Stimulated activated CD4-positive, alpha-beta T cell treated with anti-CD3 and anti-CD28 coated beads, TNF-alpha, amount 100 ng/mL, for 48 hours (primary cell): ENCODE results near the gene ZBTB16.

Experiments used
- DNase-seq, 3 donors: peaks; one replicate each; pipeline ENCODE4 v3.0.0-alpha.2; 2020; ENCODE audit warnings: low read depth in 3 of 3

The ZBTB16 gene

DNA sequence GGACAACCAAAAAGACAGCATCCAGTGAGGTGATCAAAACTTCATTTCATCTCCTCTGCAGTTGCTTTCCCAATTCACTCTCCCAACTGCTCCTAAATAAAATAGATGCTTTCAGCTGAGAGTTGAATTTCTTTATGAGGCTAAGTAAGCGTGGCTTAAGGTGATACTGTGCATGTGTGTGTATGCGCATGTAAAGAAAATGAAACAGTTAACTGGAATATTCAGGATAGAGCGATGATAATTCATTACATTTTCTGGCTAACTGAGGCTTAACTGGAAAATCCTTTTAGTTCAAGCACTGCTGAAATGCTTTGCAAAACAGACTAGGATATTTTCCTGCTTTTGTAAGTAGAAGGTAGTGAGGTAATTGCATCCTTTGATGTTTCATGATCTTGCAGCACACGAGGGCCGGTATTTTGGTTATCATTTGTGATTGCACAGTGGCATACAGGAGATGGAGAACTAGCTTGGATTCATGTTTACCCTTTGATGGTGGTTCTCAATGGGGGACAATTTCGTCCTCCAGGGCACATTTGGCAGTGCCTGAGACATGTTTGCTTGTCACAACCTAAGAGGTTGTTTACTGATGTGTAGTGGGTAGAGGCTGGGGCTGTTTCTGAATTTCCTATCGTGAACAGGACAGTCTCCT lies 71.2 kb downstream of the ZBTB16 start:
- DNase-seq = no peak

DNA sequence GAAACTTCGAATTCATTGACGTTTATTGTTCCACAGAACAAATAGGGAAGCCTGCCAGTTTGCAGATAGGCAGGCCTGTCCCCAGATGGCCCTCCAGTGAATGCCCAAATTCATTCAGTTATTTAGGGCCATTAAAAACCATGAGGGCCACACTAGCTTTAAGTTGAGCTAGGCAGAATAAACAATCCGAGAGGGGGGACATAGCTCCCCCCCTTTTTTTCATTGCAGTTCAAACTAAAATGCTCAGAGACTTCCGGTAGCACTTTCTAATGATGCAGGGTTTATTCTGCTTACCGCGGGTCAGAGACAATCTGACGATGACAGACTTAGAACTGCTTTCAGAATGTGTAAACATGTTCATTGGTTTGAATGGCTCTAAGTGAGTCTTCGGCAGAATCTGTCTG lies 72.0 kb downstream of the ZBTB16 start:
- no peak for DNase-seq

DNA sequence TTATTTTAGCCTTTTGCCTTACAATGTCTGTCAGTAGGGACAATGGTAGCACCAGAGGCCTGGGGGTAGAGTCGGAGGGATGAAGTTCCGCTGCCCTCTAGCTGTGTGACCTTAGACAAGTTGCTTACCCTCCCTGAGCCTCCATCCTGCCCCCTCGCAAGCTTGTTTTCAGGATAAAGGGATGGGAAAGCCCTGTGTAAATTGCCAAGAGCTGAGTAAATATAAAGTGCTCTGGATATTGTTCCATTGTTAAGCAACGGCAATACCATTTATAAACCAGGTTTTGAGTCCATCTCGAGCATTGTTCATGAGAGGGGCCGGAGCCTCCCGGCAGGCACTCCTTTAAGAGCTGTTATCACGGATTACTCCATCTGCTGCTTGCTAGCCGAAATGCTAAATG lies 72.9 kb downstream of the ZBTB16 start:
- no peak for DNase-seq

DNA sequence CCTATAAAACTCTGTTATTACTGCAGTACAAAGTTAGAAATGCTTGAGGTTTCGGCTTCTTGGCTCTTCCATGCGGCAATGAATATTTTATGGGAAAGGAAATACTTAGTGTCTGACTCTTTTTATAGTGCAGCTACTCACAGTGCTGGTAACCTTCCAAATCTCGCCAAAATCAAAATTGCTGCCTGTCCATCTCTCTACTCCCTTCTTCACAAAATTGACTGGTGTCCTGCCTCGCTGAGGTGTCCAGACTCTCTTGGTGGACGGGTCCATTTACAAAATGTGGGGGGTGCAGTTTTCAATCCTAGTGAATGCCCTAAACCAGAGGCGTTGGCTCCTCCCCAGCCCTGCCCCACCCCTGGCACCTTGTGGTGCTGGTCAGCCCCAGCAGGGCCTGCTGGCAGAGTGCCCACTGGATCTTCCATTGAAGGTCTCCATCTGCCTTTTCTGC lies 73.5 kb downstream of the ZBTB16 start:
- DNase-seq = no peak

DNA sequence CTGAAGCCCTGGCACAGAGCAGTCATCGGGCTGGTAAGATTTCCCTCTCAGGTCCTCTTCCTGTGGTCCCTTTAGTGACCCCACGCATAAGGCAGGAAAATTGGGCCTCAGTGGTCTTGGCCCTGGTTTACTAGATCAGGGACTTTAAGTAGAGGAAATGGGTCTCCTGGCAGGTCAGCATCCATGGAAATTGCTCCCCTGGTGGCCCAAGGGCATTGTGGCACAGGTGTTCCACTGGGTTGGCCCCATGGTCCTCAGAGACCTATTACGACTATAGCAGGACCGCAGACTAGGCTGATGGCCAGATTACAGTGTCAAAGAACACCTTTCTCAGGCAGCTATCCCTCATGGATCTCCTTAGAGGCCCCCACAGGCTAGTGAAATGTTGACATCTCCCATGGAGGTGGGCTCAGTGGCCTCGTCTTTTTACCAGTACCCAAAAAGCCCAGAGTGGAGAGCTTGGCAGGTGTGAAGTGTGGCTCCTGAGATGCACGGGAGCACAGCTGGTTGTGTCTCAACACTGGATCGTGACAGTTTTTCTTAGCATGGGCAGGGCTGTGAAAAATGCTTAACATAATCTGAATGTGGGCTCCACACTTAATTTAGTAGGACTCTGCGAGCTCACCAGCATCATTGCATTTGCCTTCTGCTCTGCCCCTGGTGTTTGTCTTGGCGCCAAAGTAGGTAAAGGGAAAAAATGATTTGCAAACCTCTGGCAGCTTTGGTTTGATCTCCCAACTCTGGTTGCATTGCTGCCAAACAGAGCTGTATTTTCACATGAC lies 74.2 kb downstream of the ZBTB16 start:
- no peak for DNase-seq

DNA sequence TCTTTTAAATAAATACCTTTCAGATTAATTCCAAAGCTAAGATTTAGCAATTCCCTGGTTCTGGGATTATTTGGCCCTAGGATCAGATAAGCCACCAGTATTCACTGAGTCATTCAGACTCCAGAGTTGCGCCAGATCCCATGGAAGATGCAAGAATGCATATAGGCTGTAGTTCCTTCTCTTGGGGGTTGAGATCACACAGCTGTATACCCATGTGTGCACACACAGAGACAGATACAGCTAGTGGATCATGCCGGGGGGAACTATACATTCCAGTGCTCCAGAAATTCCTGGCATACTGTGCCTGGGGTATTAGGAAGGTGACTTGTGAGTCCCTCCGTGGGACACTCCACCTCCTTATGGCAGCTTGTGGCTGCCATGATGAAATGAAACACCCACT lies 75.4 kb downstream of the ZBTB16 start:
- DNase-seq = no peak

DNA sequence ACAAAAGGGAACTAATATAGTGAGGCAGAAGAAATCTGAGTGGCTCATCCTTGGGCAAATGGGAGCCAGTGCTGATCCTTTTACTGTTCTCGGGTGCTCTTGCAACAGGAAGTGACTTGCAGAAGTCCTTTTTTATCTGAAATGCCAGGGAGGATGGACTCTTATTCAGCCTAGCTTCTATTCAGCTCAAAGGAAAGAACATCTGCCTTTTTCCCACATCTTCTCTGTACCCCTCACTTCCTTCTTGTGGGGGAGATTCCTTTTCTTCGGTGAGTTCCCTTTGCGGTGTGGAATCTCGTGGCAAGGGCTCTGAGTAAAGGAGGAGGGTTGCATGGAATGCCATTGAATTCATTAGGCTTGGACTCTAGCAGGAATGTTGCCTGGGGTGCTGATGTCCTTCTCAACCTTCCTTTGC lies 76.2 kb downstream of the ZBTB16 start:
- no peak for DNase-seq

DNA sequence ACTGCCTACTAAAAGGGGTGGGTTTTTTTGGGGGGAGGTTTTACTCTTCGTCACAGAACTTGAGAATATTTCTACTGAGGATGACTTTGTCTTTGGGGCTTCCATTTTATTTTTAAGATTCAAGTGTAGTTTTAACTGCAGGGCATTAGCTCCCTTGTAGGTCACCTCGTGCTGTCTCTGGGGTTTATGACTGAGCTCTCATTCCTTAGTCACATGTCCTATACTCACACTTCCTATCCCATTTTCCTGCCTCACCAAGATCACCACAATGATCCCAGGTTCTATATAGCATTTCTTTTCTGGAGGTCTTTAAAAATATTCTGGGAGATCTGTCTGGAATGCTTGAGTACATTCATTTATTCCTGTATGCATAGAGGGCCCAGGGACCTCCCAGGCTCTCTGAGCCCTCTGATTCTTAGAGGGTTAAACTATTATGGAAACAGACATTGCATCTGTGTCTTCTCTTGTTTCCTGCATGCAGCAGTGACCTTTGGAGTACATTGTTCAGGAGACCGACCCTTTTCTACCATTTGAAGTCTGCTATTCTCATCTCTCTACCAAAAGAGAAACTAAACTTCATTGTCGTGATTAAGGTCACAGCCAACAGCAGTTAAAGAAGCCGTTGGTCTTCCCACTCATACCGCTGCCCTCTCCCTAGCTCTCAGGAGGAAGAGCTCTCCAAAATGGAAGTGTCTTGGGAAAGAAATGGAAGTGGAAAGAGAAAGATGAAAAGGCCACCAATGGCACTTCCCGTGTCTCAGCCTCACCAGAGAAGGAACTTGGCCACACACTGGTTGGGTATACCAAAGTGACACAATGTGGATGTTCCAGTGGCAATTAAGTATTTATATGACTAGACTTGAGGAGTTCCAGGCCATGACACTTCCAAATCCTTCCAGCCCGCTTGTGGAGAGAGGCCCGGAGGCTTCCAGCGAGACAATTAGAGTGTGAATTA lies 77.5 kb downstream of the ZBTB16 start:
- no peak for DNase-seq

DNA sequence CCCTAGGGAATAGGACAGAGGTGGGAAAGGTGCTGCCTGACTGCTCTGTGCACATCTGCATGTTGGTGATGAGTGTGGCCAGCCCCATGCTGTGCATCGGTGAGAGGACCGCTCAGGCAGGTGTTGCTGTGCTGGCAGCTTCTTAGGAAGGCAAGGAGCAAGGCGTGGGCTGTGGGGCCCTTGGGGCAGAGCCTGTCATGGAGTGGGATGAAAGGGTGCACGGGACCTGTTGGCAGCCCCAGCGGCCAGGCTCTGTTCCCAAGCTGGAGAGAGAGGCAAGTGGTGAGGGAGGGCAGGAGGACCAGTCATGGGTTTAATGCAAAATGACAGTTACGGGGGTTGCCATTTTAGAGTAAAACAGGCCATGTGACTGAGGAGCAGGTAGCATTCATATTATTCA lies 78.3 kb downstream of the ZBTB16 start:
- no peak for DNase-seq

DNA sequence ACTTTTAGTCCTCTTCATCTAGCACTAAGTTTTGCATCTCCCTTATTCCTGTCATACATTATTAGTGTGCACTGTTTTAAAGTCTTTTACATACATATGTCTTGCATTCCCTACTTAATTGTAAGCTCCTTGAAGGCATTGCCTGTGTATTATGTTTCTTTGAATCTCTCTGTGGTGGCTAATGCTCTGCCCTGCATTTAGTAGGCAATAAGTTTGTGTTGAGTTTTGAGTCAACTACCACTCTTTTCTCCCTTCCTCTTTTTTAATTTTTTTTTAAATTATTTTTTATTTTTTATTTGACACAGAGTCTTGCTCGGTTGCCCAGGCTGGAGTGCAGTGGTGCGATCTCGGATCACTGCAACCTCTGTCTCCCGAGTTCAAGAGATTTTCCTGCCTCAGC lies 78.9 kb downstream of the ZBTB16 start:
- DNase-seq = no peak

DNA sequence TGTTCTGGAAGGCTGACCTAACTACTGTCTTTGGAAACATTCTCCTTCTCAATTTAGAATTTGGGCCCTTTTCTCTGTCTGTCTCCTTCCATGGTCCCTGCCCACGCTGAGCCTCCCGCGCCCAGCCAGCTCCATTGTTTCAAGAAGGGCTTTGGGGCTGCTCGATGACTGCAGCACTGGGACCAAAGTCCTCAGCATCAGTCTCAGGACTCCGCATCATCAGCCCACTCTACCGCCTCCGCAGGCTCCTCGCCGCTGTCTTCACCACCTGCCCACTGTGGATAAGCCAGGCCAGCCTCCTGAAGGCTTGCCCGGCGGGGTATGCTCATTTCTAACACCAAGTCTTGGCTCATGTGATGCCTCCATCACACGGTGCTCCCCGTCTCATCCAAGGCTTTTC lies 81.3 kb downstream of the ZBTB16 start:
- DNase-seq = no peak

DNA sequence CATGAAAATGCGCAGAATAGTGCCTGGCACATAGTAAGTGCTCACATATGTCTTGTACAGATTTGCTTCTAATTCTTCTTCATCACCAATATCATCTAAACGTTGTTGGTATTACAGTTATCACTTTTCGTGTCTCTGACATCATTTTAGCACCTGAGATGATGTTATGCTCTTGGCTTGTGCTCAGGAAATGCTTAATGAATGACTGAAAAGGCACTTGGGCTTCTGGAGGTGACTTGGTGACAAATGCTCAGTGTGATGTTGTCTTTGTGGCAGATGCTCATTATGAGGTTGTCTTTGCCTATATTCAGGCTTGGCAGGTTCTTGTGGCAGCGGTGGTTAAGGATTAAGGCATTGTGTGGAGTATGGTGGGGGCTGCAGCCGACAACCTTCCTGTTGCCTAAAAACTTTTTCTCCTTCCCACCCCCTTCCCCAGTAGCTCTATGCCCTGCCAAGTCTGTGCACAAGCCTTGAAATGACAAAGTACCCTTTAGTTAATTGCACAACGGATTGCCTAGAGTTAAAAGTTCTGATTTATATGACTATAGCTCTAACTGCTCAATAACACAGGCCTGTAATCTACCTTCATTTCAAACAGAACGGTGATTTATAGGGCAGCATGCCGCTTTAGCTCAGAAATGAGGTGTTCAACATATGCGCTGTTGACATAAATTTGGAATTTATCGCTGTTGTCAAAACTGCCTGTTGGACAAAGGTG lies 82.5 kb downstream of the ZBTB16 start:
- DNase-seq = no peak

DNA sequence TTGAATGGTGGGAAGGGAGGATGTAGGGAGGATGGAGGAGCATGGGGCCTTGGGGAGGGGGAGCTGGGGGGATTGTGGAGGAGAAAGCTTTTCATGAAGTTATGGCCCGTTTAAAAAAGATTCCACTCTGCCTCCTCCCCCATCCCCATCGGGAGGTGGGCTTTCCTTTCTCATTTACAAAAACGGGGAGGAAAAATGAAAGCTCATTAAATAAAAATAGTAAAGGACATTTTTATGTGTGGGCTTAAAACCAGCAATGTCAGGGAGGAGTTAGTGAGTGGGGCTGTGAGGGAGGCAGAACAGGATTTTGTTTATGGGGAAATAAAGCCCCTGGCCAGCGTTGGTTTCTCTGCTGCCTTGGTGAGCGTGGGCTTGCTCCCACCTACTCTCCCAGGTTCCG lies 83.2 kb downstream of the ZBTB16 start:
- DNase-seq = no peak

DNA sequence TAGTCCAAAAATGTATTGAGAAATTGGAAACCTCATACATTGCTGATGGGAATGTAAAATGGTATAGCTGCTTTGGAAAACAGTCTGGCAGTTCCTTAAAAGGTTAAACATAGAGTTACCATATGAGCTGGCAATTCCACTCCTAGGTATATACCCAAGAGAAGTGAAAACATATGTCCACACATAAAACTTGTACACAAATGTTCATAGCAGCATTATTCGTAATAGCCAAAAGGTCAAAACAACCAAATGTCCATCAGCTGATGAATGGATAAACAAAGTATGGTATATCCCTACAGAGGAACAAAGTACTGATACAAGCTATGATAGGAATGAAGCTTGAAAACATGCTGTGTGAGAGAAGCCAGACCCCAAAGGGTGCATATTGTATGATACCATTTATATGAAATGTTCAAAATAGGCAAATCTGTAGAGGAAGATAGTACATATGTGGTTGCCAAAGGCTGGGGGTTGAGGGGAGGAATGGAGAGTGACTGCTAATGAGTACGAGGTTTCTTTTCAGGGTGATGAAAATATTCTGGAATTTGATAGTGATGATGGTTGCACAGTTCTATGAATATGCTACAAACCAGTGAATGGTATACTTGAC lies 85.8 kb downstream of the ZBTB16 start:
- no peak for DNase-seq

DNA sequence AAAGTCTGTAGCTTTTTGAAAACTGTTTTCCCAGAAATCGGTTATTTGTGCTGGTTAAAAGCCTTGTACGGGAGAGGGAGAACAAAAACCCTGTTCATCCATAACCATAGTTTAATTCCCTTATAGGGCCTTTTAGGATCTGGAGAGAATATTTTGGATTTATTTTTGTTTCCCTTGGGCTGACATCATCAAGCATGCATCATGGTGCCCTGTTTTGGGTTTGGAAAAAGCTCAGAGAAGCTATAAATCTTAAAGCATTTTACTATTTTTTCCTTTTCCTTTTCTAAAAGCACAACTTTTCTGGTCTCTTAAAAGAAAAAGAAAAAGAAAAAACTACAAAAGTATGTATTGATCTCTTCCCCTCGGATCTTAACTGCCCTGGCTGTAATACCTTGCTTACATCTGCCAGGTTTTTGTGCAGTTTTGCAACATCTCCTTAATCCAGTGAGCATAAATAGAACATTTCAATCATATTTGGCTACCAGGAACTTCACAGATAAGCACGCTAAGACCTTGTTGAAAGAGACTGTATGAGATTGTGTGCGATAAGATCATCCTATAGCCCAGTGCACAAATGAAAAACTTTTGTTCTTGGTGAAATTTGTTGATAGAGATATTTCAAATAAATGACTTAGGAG lies 88.0 kb downstream of the ZBTB16 start:
- DNase-seq = no peak

DNA sequence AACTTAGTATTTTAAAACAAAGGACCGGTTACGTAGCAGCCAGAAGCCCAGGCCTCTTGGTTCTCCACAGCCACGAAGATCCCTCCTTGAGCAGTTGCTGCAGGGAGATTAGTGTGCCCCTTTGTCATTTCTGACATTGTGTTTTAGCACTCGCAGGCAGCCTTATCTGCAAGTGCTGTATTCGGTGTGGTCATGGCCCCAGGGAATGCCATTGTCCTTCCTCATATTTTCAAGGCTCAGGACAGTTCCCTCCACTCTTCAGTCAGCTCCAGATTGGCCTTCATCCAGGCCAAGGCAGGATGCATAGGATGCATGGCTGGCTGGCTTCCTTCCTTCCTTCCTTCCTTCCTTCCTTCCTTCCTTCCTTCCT lies 88.5 kb downstream of the ZBTB16 start:
- DNase-seq = no peak

DNA sequence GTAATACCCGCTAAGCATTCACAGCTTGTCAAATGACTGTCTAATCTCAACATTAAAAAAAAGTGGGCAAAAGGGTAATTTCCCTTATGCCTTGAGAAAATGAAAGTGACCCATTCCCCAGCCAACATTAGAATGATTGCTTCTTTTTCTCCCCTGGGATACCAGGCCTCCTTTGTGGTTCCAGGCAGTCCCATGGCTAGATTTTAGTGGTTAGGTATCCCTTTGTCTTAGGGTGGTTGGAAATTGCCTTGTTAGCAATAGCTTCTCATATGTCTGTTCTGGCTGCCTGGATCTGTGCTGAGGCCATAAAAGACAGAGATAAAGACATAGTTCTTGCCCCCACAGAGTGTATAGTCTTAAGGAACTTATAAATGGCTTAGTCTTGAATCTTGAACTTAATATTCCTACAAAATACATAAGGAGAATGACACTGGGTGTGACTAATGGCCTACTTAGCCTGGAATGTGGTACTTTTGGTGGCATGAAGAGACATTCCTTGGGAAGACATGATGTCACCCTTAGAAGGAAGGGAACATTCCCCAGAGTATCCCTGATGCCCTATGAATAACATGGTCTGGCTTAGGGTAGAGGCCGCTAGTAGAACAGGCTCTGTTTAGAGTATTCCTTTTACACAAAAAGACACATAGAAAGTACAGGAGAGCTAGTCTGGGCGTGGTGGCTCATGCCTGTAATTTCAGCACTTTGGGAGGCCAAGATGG lies 90.3 kb downstream of the ZBTB16 start:
- no peak for DNase-seq

DNA sequence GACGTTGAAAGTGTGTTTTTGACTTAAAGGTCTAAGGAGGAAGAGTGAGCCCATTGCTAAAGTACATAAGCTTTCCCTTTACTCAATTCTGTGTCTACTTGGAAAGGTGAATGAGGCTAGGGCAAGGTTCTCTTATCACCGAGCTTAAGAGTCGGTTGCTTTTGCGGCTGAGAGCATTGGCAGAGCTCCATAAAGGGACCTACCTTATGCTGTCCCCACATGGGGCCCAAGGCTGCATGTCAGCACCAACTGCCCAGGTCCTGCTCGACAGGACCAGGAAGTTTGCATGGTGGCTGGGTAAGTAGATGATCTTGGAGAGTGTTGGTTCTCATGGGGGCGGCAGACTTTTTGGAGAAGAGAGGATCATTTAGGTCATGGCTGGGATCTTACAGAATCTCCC lies 91.2 kb downstream of the ZBTB16 start:
- DNase-seq = no peak

DNA sequence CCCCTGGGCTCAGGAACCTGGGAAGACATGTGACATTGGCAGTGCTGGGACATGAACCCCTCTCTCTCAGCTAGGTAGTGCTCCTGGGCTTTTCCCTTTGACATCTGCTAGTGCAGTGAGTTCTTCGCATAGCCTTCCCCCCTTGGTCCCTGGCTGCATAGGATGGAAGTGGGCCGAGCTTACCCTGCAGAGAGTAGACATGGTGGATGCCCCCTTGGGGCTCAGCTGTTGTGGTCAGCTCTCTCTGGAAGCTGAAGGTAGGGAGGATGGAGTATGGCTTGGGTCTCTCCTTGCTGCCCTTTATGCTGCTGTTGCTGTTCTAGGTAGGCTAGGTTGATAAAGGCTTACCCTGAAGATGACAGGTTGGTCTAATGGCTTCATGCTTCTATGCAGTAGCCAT lies 92.1 kb downstream of the ZBTB16 start:
- no peak for DNase-seq

DNA sequence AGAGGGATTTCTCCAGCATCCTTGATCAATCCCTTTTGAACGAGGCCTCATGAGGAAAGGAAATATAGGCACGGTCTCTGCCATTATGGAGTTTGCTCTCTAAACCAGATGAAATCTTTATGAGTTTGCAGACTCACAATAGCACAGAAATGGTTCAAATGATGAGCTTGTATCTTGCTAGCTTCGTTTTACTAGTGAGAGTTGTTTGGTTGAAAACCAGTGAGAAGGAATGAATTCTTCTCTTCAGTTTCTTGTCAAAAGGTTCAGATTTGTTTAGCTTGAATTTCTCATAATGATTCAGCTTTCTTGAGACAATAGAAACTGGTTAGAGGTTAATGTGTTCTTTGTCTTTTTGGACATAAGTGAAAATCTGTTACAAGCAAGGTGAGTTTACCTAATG lies 92.7 kb downstream of the ZBTB16 start:
- DNase-seq = no peak
